DOHH2 (cell line): ENCODE data around the gene ALDH3B1.
"Not testable (repeated sequence)": the region's sequence is repeated elsewhere in the genome, so short reads cannot be mapped to it uniquely, and the experiment has no call there.

Experiments used
- H3F3A ChIP-seq: fragments of 200-600 bp; sonication (generic), shearing (Covaris generic); 2 replicates; pipeline ENCODE4 v1.6.0; 2016; ENCODE audit warnings: antibody characterized with exemption, mild to moderate bottlenecking; ENCODE audit not compliant: control insufficient read depth, insufficient read depth
- H3K27ac ChIP-seq: fragments of 200-600 bp; sonication (generic); 2 replicates; pipeline ENCODE4 v1.5.1; 2014; ENCODE audit warnings: low read depth, mild to moderate bottlenecking, low read length, moderate library complexity
- H3K27me3 ChIP-seq: fragments of 200-600 bp; sonication (generic); 2 replicates; pipeline ENCODE4 v1.6.1; 2014; ENCODE audit warnings: mild to moderate bottlenecking, low read length, mixed read lengths; ENCODE audit not compliant: control insufficient read depth
- H3K36me3 ChIP-seq: fragments of 200-600 bp; sonication (generic); 2 replicates; pipeline ENCODE4 v1.6.1; 2014; ENCODE audit warnings: mild to moderate bottlenecking, low read length, moderate library complexity, mixed read lengths; ENCODE audit not compliant: control insufficient read depth
- H3K4me1 ChIP-seq: fragments of 200-600 bp; sonication (generic); 2 replicates; pipeline ENCODE4 v1.6.1; 2014; ENCODE audit warnings: mild to moderate bottlenecking, low read length, mixed read lengths; ENCODE audit not compliant: control insufficient read depth
- H3K4me2 ChIP-seq: fragments of 200-600 bp; sonication (generic); 2 replicates; pipeline ENCODE4 v1.6.0; 2014; ENCODE audit warnings: mild to moderate bottlenecking, low read length, moderate library complexity
- H3K4me3 ChIP-seq: fragments of 200-600 bp; sonication (generic); 2 replicates; pipeline ENCODE4 v1.5.1; 2014; ENCODE audit warnings: mild to moderate bottlenecking, low read length, mixed read lengths
- H3K79me2 ChIP-seq: fragments of 200-600 bp; sonication (generic); 2 replicates; pipeline ENCODE4 v1.6.1; 2014; ENCODE audit warnings: mild to moderate bottlenecking, low read length, mixed read lengths; ENCODE audit not compliant: control insufficient read depth
- H3K9me2 ChIP-seq: fragments of 200-600 bp; sonication (generic); replicated peaks from 2 replicates; pipeline ENCODE4 v1.6.1; 2014; ENCODE audit warnings: mild to moderate bottlenecking, low read length, mixed read lengths; ENCODE audit not compliant: control insufficient read depth
- H3K9me3 ChIP-seq: fragments of 200-600 bp; sonication (generic); 2 replicates; pipeline ENCODE4 v1.6.1; 2014; ENCODE audit warnings: antibody characterized with exemption, low read length, mixed read lengths; ENCODE audit not compliant: control insufficient read depth, insufficient read depth
- H4K20me1 ChIP-seq: fragments of 200-600 bp; sonication (generic); 2 replicates; pipeline ENCODE4 v1.6.0; 2014; ENCODE audit warnings: low read depth, mild to moderate bottlenecking, antibody characterized with exemption, low read length, moderate library complexity; ENCODE audit not compliant: control insufficient read depth, insufficient read depth
- TF ChIP-seq, protein P1 (sequence below): fragments of 200-600 bp; sonication (generic); IDR thresholded peaks from one replicate; pipeline ENCODE4 v1.5.1; 2014; ENCODE audit warnings: antibody characterized with exemption, mild to moderate bottlenecking, low read depth, low read length; ENCODE audit not compliant: poor library complexity, severe bottlenecking

The ALDH3B1 gene

GRCh38 chr11:67993821-67994220 is 16.3 kb upstream of the ALDH3B1 start:
- not testable (repeated sequence) for H3K9me3 ChIP-seq, H4K20me1 ChIP-seq, H3K79me2 ChIP-seq, H3K27ac ChIP-seq, H3K4me3 ChIP-seq, H3K9me2 ChIP-seq, H3K27me3 ChIP-seq, H3F3A ChIP-seq
- TF ChIP-seq, protein P1, sequence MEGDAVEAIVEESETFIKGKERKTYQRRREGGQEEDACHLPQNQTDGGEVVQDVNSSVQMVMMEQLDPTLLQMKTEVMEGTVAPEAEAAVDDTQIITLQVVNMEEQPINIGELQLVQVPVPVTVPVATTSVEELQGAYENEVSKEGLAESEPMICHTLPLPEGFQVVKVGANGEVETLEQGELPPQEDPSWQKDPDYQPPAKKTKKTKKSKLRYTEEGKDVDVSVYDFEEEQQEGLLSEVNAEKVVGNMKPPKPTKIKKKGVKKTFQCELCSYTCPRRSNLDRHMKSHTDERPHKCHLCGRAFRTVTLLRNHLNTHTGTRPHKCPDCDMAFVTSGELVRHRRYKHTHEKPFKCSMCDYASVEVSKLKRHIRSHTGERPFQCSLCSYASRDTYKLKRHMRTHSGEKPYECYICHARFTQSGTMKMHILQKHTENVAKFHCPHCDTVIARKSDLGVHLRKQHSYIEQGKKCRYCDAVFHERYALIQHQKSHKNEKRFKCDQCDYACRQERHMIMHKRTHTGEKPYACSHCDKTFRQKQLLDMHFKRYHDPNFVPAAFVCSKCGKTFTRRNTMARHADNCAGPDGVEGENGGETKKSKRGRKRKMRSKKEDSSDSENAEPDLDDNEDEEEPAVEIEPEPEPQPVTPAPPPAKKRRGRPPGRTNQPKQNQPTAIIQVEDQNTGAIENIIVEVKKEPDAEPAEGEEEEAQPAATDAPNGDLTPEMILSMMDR = peak; percentile 49
- peak overlapping the region; percentile 30; the same call in 1 of the 2 replicates for H3K4me2 ChIP-seq
- H3K36me3 ChIP-seq = peaks cover 41% of the 10 kb centered on the region
- H3K4me1 ChIP-seq = peaks cover 20% of the 10 kb centered on the region

DNA sequence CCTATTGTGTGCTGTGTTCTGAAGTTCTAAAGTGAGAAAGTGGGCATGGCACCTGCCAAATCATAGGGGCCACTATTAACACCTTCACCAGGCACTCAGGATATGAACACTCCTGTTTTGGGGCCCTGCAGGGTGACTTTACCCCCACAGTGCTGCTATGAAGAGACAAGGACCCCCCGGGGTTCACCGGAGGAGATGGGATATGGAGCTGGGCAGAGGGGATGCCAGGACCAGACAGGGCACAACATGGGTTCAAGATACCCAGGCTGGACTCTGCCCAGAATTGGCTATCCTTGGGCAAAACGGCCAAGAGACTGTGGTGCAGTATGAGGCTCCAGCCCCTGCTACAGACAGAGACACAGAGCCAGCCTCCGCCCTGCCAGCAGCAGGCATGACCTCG is 15.7 kb upstream of the ALDH3B1 start:
- H3K4me2 ChIP-seq, H3K9me3 ChIP-seq, H3K9me2 ChIP-seq, H3F3A ChIP-seq, H3K4me3 ChIP-seq, H3K79me2 ChIP-seq, H4K20me1 ChIP-seq, H3K27me3 ChIP-seq, H3K27ac ChIP-seq: not testable (repeated sequence)
- peaks cover 20% of the 10 kb centered on the region for H3K4me1 ChIP-seq
- peaks cover 46% of the 10 kb centered on the region for H3K36me3 ChIP-seq

DNA sequence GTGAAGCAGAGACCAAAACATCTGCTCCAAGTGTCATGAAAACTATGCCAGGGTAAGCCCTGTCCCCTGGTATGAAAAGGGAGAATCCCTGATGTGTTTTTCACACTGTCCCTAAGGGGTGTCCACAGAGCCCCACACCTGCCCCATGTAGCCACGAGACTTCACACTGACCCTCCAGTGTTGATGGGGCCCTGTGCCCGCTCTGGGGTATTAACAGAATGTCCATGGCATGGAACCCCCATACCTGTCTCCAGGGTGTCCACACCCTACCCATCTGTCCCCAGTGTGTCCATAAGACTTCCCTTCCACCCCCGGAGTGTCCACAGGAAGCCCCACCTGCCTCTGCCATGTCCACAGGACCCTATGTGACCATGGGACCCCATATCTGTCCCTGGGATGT is 15.0 kb upstream of the ALDH3B1 start:
- H3K79me2 ChIP-seq, H4K20me1 ChIP-seq, H3K9me2 ChIP-seq, H3K27ac ChIP-seq, H3K4me2 ChIP-seq, H3F3A ChIP-seq, H3K9me3 ChIP-seq, H3K4me3 ChIP-seq, H3K27me3 ChIP-seq: not testable (repeated sequence)
- H3K36me3 ChIP-seq = peaks cover 53% of the 10 kb centered on the region
- H3K4me1 ChIP-seq = peaks cover 20% of the 10 kb centered on the region

GRCh38 chr11:67995579-67995978 is 14.5 kb upstream of the ALDH3B1 start:
- not testable (repeated sequence) for H3K27me3 ChIP-seq, H3F3A ChIP-seq, H4K20me1 ChIP-seq, H3K9me2 ChIP-seq, H3K4me2 ChIP-seq, H3K4me3 ChIP-seq, H3K27ac ChIP-seq, H3K9me3 ChIP-seq, H3K79me2 ChIP-seq
- peaks cover 56% of the 10 kb centered on the region for H3K36me3 ChIP-seq
- peaks cover 20% of the 10 kb centered on the region for H3K4me1 ChIP-seq

- H3K9me2 ChIP-seq = no peaks in the 10 kb centered on the region
- H3K4me3 ChIP-seq = no peak overlapping the region
- H3K27ac ChIP-seq = no peak overlapping the region
- peaks cover 58% of the 10 kb centered on the region for H3K36me3 ChIP-seq
- no peaks in the 10 kb centered on the region for H4K20me1 ChIP-seq
- H3K9me3 ChIP-seq = no peaks in the 10 kb centered on the region; the same call in 1 of the 2 replicates
- TF ChIP-seq, protein P1 = no peak
- peaks cover 20% of the 10 kb centered on the region for H3K4me1 ChIP-seq
- no peaks in the 10 kb centered on the region for H3K79me2 ChIP-seq
- no peaks in the 10 kb centered on the region for H3K27me3 ChIP-seq
- no peaks in the 10 kb centered on the region for H3F3A ChIP-seq
- no peak overlapping the region for H3K4me2 ChIP-seq
Measured at GRCh38 chr11:67996051-67996450, 14.1 kb upstream of the ALDH3B1 start.
